Heart left ventricle (tissue), 16 donors: ENCODE measurements around the gene CRYBG1. TPM values are rescaled to one million over a fixed set of nuclear protein-coding genes. Genes with fewer than 3 reads are reported as not detected.

Experiments used
- ATAC-seq, 4 donors: fragments of 200-7000 bp; cut with Tn5 transposase; one replicate each; pipeline ENCODE4 v1.9.1; 2020 to 2022; ENCODE audit warnings: moderate library complexity in 4 of 4, mild to moderate bottlenecking in 3 of 4, moderate number of reproducible peaks in 1 of 4
- DNase-seq, 5 donors: peaks; one replicate each; pipeline ENCODE4 v3.0.0-alpha.2; 2020
- H3K27ac ChIP-seq, 12 donors: fragments of 200-600 bp; sonication (generic) in 4 of 12; one replicate each; pipeline versions ENCODE4 v1.5.0 to v1.8.0; 2016 to 2022; ENCODE audit warnings: mild to moderate bottlenecking in 2 of 12
- H3K27me3 ChIP-seq, 9 donors: fragments of 200-600 bp; sonication (generic) in 2 of 9; one replicate each; pipeline versions ENCODE4 v1.5.1 to v1.8.0; 2016 to 2022; ENCODE audit warnings: mild to moderate bottlenecking in 3 of 9
- H3K36me3 ChIP-seq, 9 donors: fragments of 200-600 bp; sonication (generic) in 2 of 9; one replicate each; pipeline versions ENCODE4 v1.5.0 to v1.8.0; 2018 to 2022; ENCODE audit warnings: mild to moderate bottlenecking in 2 of 9
- H3K4me1 ChIP-seq, 12 donors: fragments of 200-600 bp; sonication (generic) in 4 of 12; one replicate each; pipeline versions ENCODE4 v1.5.0 to v1.8.0; 2016 to 2022; ENCODE audit warnings: mild to moderate bottlenecking in 3 of 12
- H3K4me3 ChIP-seq, 12 donors: fragments of 200-600 bp; sonication (generic) in 4 of 12; one replicate each; pipeline versions ENCODE4 v1.5.0 to v1.8.0; 2017 to 2022; ENCODE audit warnings: mild to moderate bottlenecking in 9 of 12, moderate library complexity in 4 of 12
- H3K9me3 ChIP-seq, 12 donors: fragments of 200-600 bp; sonication (generic) in 4 of 12; one replicate each; pipeline versions ENCODE4 v1.5.0 to v1.8.0; 2016 to 2022; ENCODE audit warnings: mild to moderate bottlenecking in 1 of 12
- POLR2A ChIP-seq, 2 donors: fragments of 450-650 bp; IDR thresholded peaks; one replicate each; pipeline ENCODE4 v1.6.1; 2017; ENCODE audit warnings: antibody characterized with exemption in 2 of 2, mild to moderate bottlenecking in 2 of 2, moderate library complexity in 2 of 2
- WGBS, 4 donors: extraction: QIAGEN DNeasy Blood & Tissue Kit in 2 of 4; methylation state at CpG; one replicate each; pipeline versions ENCODE4 v1.1.5 to v1.1.7; 2013 to 2018; 5-methylcytosine and 5-hydroxymethylcytosine counted together
- intact Hi-C, 10 donors: fragments of 100-400 bp; cut with DNase I; formaldehyde crosslinking; loops; one replicate each; pipeline versions ENCODE4 v1.11.1 to v1.14.2; 2022
- polyA plus RNA-seq, 2 donors: library from polyadenylated mRNA; stranded (reverse); fragments of 200-250 nt; gene quantifications; one replicate each; pipeline ENCODE4 v1.2.3, GENCODE V29; 2013
- total RNA-seq, 9 donors: library from RNA; depleted of rRNA in 2 of 9; stranded (reverse); fragments of >200 nt in 2 of 9; fragmentation: NEBNext Ultra II Directional in 3 of 9; extraction: Animal tissue kit (Norgen Biotek cat#: 25700) in 3 of 9; gene quantifications; one replicate each; pipeline versions ENCODE4 v1.1.0 to v1.2.4, GENCODE V29; 2016 to 2023
- TF ChIP-seq, protein P1 (sequence below), 12 donors: fragments of 200-600 bp; sonication (generic) in 4 of 12; IDR thresholded peaks; one replicate each; pipeline versions ENCODE4 v1.5.0 to v1.8.0; 2018 to 2022; ENCODE audit warnings: antibody characterized with exemption in 12 of 12, mild to moderate bottlenecking in 5 of 12
- donor health status: ischemic (EF 13 %, LVEDD 7.1; RV severe dilation, severe dysfunction).
- donor health status: healthy with polysubstance abuse.
- donor health status: DM: no; HTN: yes; CAD: no.
- donor health status: DM: no; HTN: no; CAD: no.
- donor health status: ischemic (EF 25% LVEDD 6.9; RV normal size, moderate dysfunction).
- donor health status: ischemic (EF 25% LVEDD 5.7; RV mildly dilated, moderate dysfunction).
- donor health status: healthy.
- donor health status: DM: yes; HTN: yes; CAD: no.
- donor health status: ischemic (EF 35%, LVEDD 5.7; RV mildly dilated, moderate dysfunction).
- donor health status: nonischemic (EF 11% LVEDD 7.7; RV severe dilation, severe dysfunction).
- donor health status: DM: yes; HTN: yes; CAD: no.
- donor health status: PGD.
- donor health status: ischemic (EF 29% LVEDD 5.4; RV normal size, mild dysfunction).
- donor health status: nonischemic (EF 23%, LVEDD 6.1; RV moderate dilation, normal function).

CRYBG1 gene
- total and polyA plus RNA-seq, 11 donors: 0.42 to 17.7 (median 1.5) TPM

GRCh38 chr6:106466211-106466610 lies 105.7 kb downstream of the CRYBG1 start:
- DNase-seq (no peak), ATAC-seq (no peak)
- intact Hi-C loops: no loop called here
- H3K4me3 ChIP-seq: no peak overlapping the region
- no peak overlapping the region for H3K27ac ChIP-seq
- TF ChIP-seq, protein P1, sequence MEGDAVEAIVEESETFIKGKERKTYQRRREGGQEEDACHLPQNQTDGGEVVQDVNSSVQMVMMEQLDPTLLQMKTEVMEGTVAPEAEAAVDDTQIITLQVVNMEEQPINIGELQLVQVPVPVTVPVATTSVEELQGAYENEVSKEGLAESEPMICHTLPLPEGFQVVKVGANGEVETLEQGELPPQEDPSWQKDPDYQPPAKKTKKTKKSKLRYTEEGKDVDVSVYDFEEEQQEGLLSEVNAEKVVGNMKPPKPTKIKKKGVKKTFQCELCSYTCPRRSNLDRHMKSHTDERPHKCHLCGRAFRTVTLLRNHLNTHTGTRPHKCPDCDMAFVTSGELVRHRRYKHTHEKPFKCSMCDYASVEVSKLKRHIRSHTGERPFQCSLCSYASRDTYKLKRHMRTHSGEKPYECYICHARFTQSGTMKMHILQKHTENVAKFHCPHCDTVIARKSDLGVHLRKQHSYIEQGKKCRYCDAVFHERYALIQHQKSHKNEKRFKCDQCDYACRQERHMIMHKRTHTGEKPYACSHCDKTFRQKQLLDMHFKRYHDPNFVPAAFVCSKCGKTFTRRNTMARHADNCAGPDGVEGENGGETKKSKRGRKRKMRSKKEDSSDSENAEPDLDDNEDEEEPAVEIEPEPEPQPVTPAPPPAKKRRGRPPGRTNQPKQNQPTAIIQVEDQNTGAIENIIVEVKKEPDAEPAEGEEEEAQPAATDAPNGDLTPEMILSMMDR (IDR thresholded peaks at IDR 0.05): no peak
- TF ChIP-seq POLR2A (IDR thresholded peaks at IDR 0.05): no peak
- H3K9me3 ChIP-seq: no peaks in the 10 kb centered on the region
- WGBS, 4 donors: 76 to 87% (median 86%) methylated on average over 2 of the region's 2 CpGs
- no peaks in the 10 kb centered on the region for H3K4me1 ChIP-seq
- H3K27me3 ChIP-seq: peaks cover 0 to 13% (median 0%) of the 10 kb centered on the region in 9 donors
- no peaks in the 10 kb centered on the region for H3K36me3 ChIP-seq

GRCh38 chr6:106468935-106469334 lies 108.4 kb downstream of the CRYBG1 start:
- ATAC-seq (no peak), DNase-seq (no peak)
- TF ChIP-seq, protein P1 (IDR thresholded peaks at IDR 0.05): no peak
- no peak for TF ChIP-seq POLR2A (IDR thresholded peaks at IDR 0.05)
- no peaks in the 10 kb centered on the region for H3K36me3 ChIP-seq
- H3K27ac ChIP-seq: no peak overlapping the region
- no peaks in the 10 kb centered on the region for H3K9me3 ChIP-seq
- WGBS, 4 donors: 80 to 97% (median 89%) methylated on average over 2 of the region's 2 CpGs
- intact Hi-C loops: no loop called here
- H3K4me1 ChIP-seq: no peaks in the 10 kb centered on the region
- H3K27me3 ChIP-seq: peaks cover 0 to 7% (median 0%) of the 10 kb centered on the region in 9 donors
- no peak overlapping the region for H3K4me3 ChIP-seq

DNA sequence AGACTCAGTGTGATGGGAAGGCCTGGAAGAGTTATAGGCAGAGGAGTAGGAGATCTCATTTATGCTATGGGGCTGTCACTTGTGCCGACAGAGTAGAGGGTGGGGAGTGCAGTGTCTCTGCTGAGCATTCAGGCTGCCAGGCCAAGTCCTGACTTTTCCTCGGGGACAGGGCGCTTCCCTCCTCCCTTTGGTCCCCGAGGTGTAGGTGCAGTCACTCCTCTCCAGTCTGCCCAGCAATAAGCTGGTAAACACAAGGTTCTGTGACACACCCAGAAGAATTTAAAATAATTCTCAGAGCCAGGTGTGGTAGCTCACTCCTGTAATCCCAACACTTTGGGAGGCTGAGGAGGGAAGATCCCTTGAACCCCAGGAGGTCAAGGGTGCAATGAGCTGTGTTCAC lies 109.4 kb downstream of the CRYBG1 start:
- ATAC-seq (no peak), DNase-seq (no peak)
- intact Hi-C loops: no loop called here
- Histone ChIP-seq H3K27ac (no peak overlapping the region), H3K4me1 (no peaks in the 10 kb centered on the region), H3K4me3 (no peak overlapping the region), H3K36me3 (no peaks in the 10 kb centered on the region), H3K27me3 (peaks cover 0 to 6% (median 0%) of the 10 kb centered on the region in 9 donors), H3K9me3 (no peaks in the 10 kb centered on the region)
- TF ChIP-seq, protein P1 (IDR thresholded peaks at IDR 0.05): no peak
- TF ChIP-seq POLR2A (IDR thresholded peaks at IDR 0.05): no peak
- WGBS, 4 donors: 75 to 83% (median 80%) methylated on average over 4 of the region's 4 CpGs

DNA sequence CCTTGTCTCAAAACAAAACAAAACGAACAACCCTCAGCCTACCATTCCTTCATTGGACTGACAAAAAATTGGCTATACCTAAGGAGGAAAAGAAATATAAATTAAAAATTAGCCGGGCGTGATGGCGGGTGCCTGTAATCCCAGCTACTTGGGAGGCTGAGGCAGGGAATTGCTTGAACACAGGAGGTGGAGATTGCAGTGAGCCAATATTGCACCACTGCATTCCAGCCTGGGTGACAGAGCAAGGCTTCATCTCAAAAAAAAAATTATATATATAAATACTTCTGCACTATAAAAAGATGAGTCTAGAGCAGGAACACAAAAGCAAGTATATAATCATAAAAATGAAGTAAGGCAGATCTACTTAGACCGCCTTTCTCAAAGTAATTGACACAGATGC lies 109.8 kb downstream of the CRYBG1 start:
- no peaks in the 10 kb centered on the region for H3K36me3 ChIP-seq
- 72 to 96% (median 94%) methylated on average over 5 of the region's 5 CpGs for WGBS, 4 donors
- no peaks in the 10 kb centered on the region for H3K4me1 ChIP-seq
- DNase-seq (no peak), ATAC-seq (no peak)
- H3K4me3 ChIP-seq: no peak overlapping the region
- intact Hi-C loops: no loop called here
- peaks cover 0 to 9% (median 0%) of the 10 kb centered on the region in 9 donors for H3K27me3 ChIP-seq
- H3K9me3 ChIP-seq: no peaks in the 10 kb centered on the region
- no peak overlapping the region for H3K27ac ChIP-seq
- no peak for TF ChIP-seq POLR2A (IDR thresholded peaks at IDR 0.05)
- TF ChIP-seq, protein P1 (IDR thresholded peaks at IDR 0.05): no peak
